Mammary epithelial cell (primary cell): ENCODE results near the gene MAPK8IP1.
"Not testable (repeated sequence)": the region's sequence is repeated elsewhere in the genome, so short reads cannot be mapped to it uniquely, and the experiment has no call there.

Experiments used
- CTCF ChIP-seq, 2 donors: IDR thresholded peaks in 1 of 2; conservative IDR thresholded peaks in 1 of 2; 2 replicates each; pipeline ENCODE4 v1.5.1; 2011 to 2012; ENCODE audit warnings: inconsistent platforms in 2 of 2, low read length in 2 of 2, mild to moderate bottlenecking in 2 of 2, control low read depth in 1 of 2, low read depth in 1 of 2; ENCODE audit not compliant: insufficient read depth in 1 of 2; ENCODE audit errors: extremely low read depth in 1 of 2
- EZH2 ChIP-seq: IDR thresholded peaks from 2 replicates; pipeline ENCODE4 v1.6.1; 2012; ENCODE audit warnings: low read length, inconsistent platforms, borderline replicate concordance

- not testable (repeated sequence) for TF ChIP-seq CTCF (conservative IDR thresholded peaks at IDR 0.05 in 1 of 2, IDR thresholded peaks at IDR 0.05 in 1 of 2; ENCODE audit: extremely low read depth in 1 of 2, insufficient read depth in 1 of 2, low read depth in 1 of 2, low read length in 2 of 2); EZH2
Observed at GRCh38 chr11:45900175-45900800, 14.8 kb downstream of the MAPK8IP1 start.
